Measurements from ENCODE around the gene CLIP4. TPM values are rescaled to one million over a fixed set of nuclear protein-coding genes. Genes with fewer than 3 reads are reported as not detected.

The CLIP4 gene
- total and polyA plus RNA-seq, 2 of the 13 experiments (the other 11 are each of a cell fraction or from before 2014, with no cell fraction given), result 0.46 to 0.49 TPM

GRCh38 chr2:29074411-29074810 is 40.8 kb upstream of the CLIP4 start, which contains the start of gene PCARE:
PCARE (minus strand) TSS chr2:29074523; CDS start chr2:29074261, 262 bp downstream.
- no peak for TF ChIP-seq ZNF331 (CRISPR knock-in tag; IDR thresholded peaks at IDR 0.05)
- no peak for TF ChIP-seq ZNF564 (CRISPR knock-in tag; IDR thresholded peaks at IDR 0.05)
- no peak for TF ChIP-seq MED13 (CRISPR knock-in tag; IDR thresholded peaks at IDR 0.05)
- no peak for TF ChIP-seq ZNF790 (CRISPR knock-in tag; IDR thresholded peaks at IDR 0.05; ENCODE audit: borderline replicate concordance)
- no peak for TF ChIP-seq RELA (CRISPR knock-in tag; IDR thresholded peaks at IDR 0.05)
- no peak for TF ChIP-seq U2AF2 (IDR thresholded peaks at IDR 0.05; ENCODE audit: low read depth, low read length)
- no peak for TF ChIP-seq ZNF646 (CRISPR knock-in tag; IDR thresholded peaks at IDR 0.05)
- TF ChIP-seq XBP1 (CRISPR knock-in tag; IDR thresholded peaks at IDR 0.05), result no peak
- no peak for TF ChIP-seq ZNF672 (CRISPR knock-in tag; IDR thresholded peaks at IDR 0.05)
- no peak for TF ChIP-seq TGIF2 (CRISPR knock-in tag; IDR thresholded peaks at IDR 0.05)
- TF ChIP-seq U2AF1 (optimal IDR thresholded peaks at IDR 0.05; ENCODE audit: low read depth, low read length), result no peak
- TF ChIP-seq ELF1 (CRISPR knock-in tag; IDR thresholded peaks at IDR 0.05), result no peak
- TF ChIP-seq HCFC1 (IDR thresholded peaks at IDR 0.05; ENCODE audit: low read depth, low read length), result no peak
- no peak for TF ChIP-seq SKIL (CRISPR knock-in tag; IDR thresholded peaks at IDR 0.05; ENCODE audit: borderline replicate concordance)
- no peak for TF ChIP-seq JDP2 (CRISPR knock-in tag; IDR thresholded peaks at IDR 0.05; ENCODE audit: borderline replicate concordance)
- TF ChIP-seq ZNF350 (CRISPR knock-in tag; IDR thresholded peaks at IDR 0.05; ENCODE audit: borderline replicate concordance, low read depth), result no peak
- no peak for TF ChIP-seq ZNF136 (CRISPR knock-in tag; IDR thresholded peaks at IDR 0.05; ENCODE audit: low read depth)
- Histone ChIP-seq H4K20me1 (ENCODE audit: insufficient read depth, low read length) (no peaks in the 10 kb centered on the region), H3K9me3 (ENCODE audit: low read length) (no peaks in the 10 kb centered on the region), H2AFZ (ENCODE audit: low read length) (no peak within 1 kb of the TSS), H3K36me3 (replicated peaks in 1 of 2; ENCODE audit: control insufficient read depth in 1 of 2, insufficient read depth in 2 of 2, low read length in 2 of 2) (no peaks in the 10 kb centered on the region), H3K4me2 (ENCODE audit: low read depth, low read length) (no peak within 1 kb of the TSS), H3K27ac (ENCODE audit: extremely low read length, insufficient read depth, low read length) (no peak within 1 kb of the TSS), H3K4me1 (ENCODE audit: insufficient read depth, low read length) (no peaks in the 10 kb centered on the region), H3K4me3 (replicated peaks in 1 of 3; ENCODE audit: insufficient read depth in 1 of 3, low read depth in 2 of 3, low read length in 3 of 3) (no peak within 1 kb of the TSS), H3K9ac (ENCODE audit: insufficient read depth, low read depth, low read length) (no peak within 1 kb of the TSS), H3K27me3 (ENCODE audit: control insufficient read depth in 1 of 2, insufficient read depth in 2 of 2, low read length in 2 of 2) (peaks cover 7 to 68% of the 10 kb centered on the region in 2 experiments), H3K79me2 (ENCODE audit: insufficient read depth, low read length) (no peaks in the 10 kb centered on the region)
- in situ Hi-C loops (cut with HindIII; ENCODE audit: extremely low pct_ligation_motif_present, low pct_unique_long_range_greater_than_20kb), result no loop called here
- intact Hi-C loops (cut with micrococcal nuclease; ENCODE audit: unreplicated experiment), result no loop called here
- no peak for FAIRE-seq
- ChIA-PET CTCF (ENCODE audit: low intra/inter-chr PET ratio, low total read pairs) (no interaction called here), POLR2A (no interaction called here)
- no TSS peak for BruUV-seq (replicated peaks)
- no peak for DNase-seq (ENCODE audit: low spot score)
- WGBS (ENCODE audit: low lambda C conversion rate), result 35% methylated on average over 8 of the region's 8 CpGs
- no peak for ATAC-seq
